Measurements from ENCODE around the gene ABR.
A peak's percentile ranks its signal among the peaks of the same experiment; 100 is the strongest.

DNA sequence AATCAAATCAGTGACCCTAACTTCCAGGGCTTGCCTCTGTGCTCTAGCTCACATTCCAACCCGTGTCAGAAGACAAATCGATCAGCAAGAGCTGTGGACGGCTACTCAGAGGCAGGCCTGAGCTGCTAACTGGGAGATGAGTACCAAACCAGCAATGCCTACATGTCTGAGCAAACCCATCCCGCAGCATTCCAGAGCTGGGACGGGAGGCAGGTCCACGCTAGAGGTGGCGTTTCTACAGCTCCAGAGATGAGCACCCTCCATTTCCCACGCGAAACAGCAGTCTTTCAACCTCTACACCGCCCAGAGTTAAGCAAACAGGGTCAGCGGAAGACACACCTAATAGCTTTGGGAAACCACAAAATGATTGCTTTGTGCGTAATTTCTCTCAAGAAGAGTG, 206.7 kb downstream of the ABR start:
- TF ChIP-seq POLR2AphosphoS5 (IDR thresholded peaks at IDR 0.05) (peak in 2 of 4 donors; percentile 11 to 19), EP300 (IDR thresholded peaks at IDR 0.05) (no peak), POLR2A (IDR thresholded peaks at IDR 0.05) (no peak)
- TF ChIP-seq, protein P1, sequence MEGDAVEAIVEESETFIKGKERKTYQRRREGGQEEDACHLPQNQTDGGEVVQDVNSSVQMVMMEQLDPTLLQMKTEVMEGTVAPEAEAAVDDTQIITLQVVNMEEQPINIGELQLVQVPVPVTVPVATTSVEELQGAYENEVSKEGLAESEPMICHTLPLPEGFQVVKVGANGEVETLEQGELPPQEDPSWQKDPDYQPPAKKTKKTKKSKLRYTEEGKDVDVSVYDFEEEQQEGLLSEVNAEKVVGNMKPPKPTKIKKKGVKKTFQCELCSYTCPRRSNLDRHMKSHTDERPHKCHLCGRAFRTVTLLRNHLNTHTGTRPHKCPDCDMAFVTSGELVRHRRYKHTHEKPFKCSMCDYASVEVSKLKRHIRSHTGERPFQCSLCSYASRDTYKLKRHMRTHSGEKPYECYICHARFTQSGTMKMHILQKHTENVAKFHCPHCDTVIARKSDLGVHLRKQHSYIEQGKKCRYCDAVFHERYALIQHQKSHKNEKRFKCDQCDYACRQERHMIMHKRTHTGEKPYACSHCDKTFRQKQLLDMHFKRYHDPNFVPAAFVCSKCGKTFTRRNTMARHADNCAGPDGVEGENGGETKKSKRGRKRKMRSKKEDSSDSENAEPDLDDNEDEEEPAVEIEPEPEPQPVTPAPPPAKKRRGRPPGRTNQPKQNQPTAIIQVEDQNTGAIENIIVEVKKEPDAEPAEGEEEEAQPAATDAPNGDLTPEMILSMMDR (IDR thresholded peaks at IDR 0.05) = no peak
